Retina (tissue), 1 donor: Measurements from ENCODE around the gene PRKAR1B.

Source experiments
- DNase-seq: peaks from one replicate; pipeline ENCODE4 v3.0.0-alpha.2; 2016

PRKAR1B gene

DNA sequence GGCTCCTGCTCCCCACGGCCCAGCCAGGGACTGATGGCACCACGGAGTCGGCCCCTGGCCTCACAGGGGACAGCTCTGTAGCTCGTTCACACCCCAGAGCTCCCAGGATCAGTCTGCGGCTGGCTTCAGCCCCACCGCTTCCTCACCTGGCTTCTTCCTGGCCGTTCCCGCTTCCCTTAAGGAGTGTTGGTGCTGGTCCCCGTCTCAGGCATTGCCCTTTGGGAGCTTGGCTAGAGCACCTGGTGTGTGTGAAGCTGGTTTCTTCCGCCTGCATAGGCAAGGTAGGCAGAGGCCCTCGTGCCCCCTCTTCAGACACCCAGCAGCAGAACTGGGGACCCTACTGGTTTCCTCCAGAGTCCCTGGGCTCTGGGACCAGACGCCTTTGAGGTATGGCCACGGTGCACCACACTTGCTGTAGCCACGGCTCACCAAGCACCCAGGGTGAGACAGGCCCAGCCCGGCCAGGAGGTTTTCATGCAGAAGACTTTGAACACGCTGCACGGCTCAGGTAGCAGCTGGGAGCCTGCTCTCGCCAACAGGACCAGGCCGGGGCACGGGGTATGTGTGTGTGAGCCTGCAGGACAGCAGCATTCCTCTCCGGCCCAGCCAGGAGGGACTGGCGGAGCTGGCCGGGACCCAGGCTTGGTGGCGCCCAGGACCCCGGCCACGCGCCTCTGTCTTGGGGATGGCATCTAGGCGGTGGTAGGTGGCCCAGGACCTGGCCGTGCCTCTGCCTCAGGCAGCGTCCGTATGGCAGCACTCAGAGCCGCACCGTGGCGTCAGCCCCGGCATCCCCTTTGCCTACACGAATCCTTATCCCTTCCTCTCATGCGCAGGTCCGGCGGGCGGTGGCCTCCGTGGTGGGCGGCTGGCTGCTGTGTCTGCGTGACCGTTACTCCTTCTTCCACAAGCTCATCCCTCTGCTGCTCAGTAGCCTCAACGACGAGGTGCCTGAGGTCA lies 13.2 kb upstream of the PRKAR1B start:
- DNase-seq, result no peak

DNA sequence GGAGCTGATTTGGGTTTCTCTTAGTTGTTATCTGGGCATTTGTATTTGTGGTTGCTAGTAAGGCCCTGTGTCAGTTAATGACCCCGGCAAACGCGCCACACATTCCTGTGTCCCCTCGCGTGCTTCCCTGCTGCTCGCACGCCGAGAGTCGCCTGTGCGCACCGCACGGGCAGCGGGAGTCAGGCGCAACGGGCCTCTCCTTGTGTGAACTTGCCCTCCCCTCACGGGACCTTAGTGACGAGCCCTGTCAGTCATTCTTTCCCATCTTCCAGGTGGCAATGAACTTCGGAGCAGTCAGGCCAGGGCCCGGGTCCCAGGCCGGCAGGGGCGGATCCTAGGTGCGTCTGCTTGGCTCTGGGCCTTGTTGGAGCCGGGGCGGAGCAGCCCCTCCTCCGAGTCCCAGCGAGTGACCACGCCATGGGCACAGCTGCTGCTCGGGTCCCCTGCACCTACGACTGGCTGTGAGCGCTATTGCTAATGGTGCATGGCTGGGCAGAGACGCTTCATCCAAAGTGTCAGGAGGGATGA lies 12.4 kb upstream of the PRKAR1B start:
- no peak for DNase-seq

DNA sequence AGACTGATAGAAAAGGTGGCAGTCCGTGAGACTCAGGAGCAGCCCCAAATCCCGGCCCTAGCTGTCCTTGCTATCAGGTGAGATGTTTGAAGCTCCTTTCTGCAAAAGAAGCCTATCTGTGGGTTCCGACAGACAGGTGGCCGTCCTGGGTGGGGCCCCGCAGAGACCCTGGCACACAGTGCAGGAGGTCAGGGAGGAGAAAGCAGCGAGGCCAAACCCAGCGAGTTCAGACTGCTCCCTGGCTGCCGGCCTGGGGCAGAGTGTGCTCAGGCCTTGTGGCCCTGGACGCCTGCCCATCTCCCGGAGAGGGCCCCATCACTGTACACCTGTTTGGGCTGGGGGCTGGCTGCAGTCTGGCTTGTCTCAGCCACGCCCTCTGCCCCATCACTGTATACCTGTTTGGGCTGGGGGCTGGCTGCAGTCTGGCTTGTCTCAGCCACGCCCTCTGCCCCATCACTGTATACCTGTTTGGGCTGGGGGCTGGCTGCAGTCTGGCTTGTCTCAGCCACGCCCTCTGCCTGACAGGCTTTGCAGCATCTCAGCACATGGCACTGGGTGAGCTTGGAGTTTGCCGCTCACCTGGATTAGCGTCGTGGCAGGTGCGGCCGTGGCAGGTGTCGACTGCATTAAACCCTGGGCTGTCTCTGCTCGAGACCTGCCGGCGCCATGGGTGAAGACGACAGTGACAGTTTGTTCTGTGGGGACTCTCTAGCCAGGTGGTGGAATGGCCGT lies 11.8 kb upstream of the PRKAR1B start:
- no peak for DNase-seq

DNA sequence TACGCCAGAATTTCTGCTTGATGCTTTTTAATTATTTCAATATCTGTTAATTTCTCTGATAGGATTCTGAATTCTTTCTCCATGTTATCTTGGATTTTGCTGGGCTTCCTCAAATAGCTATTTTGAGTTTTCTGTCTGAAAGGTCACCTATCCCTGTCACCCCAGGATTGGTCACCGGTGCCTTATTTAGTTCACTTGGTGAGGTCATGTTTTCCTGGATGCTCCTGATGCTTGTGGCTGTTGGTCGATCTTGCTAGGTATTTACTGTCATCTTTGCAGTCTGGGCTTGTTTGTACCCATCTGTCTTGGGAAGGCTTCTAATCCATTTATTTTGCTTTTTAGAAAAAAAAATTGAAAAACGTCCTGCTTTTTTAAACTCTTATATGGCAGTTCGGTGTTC lies 11.2 kb upstream of the PRKAR1B start:
- no peak for DNase-seq

DNA sequence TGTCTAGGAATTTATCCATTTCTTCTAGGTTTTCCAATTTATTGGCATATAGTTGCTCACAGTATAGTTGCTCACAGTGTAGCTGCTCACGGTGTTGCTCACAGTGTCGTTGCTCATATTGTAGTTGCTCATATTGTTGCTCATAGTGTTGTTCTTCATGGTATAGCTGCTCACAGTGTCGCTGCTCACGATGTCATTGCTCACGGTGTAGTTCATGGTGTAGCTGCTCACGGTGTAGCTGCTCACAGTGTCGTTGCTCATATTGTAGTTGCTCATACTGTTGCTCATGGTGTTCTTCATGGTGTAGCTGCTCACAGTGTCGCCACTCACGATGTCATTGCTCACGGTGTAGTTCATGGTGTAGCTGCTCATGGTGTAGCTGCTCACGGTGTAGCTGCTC lies 7.7 kb upstream of the PRKAR1B start:
- no peak for DNase-seq

DNA sequence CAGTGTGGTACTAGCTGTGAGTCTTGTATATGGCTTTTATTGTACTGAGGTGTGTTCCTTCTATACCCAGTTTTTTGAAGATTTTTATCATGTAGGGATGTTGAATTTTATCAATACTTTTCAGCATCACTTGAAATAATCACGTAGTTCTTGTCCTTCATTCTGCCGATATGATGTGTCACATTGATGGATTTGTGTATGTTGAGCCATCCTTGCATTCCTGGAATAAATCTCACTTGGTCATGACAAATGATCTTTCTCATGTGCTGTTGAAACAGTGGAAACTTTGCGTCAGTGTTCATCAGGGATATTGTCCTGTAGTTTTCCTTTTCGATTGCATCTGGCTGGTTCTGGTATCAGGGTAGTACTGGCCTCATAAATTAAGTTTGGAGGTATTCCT lies 7.1 kb upstream of the PRKAR1B start:
- DNase-seq, result no peak

DNA sequence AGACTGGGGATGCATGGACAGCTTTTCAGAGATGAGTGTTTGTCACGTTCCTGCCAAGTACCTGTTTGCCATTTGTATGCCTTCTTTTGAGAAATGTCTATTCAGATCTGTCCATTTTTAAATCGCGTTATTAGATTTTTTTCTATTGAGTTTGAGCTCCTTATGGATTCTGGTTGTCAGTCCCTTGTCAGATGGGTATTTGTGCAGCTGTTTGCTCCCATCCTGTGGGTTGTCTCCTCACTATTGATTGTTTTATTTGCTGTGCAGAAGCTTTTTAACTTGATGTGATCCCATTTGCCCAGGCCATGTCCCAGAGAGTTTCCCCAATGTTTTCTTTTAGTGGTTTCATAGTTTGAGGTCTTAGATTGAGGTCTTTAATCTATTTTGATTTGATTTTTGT lies 5.5 kb upstream of the PRKAR1B start:
- DNase-seq, result no peak

DNA sequence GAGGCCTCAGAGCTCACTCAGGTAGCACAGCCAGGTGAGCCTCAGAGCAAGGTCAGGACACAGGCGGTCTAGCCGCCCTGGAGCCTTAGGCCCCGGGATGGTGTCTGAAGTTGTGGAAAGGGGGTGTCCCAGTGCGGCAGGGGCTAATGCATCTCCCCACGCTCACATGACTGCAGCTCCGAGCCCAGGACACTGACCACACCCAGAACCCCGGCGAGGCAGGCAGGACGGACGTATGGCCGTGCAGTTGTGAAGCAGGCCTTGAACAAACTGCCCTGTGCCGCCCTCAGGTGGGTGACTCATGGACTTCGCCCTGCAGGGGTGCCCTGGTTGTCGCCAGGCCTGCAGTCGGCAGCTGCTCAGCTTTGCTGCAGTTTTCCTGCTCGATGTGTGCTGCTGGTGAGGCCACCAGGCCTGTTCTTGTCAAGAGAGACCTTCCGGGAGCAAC lies 5.0 kb upstream of the PRKAR1B start:
- DNase-seq, result no peak

DNA sequence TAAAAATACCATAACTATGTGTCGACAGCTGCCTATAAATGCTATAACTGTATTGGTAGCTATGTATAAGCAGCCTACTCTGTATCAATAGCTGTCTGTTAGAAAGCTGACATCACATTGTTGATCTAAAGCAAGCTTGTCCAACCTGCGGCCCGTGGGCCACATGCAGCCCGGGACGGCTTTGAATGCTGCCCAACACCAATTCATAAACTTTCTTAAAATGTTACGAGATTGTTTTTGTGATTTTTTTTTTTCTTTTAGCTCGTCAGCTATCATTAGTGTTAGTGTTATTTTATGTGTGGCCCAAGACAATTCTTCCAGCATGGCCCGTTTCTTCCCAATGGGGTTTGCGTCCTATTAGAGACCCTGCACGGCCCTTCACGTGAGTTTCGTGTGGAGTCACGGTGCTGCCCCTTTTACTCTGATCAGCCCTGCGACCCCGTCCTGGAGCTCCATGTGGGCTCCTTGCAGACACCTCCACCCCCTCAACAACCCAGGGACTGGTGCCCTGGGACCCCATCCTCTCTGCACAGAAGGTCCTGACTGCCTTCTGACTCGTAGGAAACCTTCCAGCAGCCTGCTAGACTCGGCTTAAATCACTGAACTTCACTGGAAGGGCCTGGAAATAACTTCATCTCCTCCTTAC lies 4.5 kb upstream of the PRKAR1B start:
- no peak for DNase-seq

DNA sequence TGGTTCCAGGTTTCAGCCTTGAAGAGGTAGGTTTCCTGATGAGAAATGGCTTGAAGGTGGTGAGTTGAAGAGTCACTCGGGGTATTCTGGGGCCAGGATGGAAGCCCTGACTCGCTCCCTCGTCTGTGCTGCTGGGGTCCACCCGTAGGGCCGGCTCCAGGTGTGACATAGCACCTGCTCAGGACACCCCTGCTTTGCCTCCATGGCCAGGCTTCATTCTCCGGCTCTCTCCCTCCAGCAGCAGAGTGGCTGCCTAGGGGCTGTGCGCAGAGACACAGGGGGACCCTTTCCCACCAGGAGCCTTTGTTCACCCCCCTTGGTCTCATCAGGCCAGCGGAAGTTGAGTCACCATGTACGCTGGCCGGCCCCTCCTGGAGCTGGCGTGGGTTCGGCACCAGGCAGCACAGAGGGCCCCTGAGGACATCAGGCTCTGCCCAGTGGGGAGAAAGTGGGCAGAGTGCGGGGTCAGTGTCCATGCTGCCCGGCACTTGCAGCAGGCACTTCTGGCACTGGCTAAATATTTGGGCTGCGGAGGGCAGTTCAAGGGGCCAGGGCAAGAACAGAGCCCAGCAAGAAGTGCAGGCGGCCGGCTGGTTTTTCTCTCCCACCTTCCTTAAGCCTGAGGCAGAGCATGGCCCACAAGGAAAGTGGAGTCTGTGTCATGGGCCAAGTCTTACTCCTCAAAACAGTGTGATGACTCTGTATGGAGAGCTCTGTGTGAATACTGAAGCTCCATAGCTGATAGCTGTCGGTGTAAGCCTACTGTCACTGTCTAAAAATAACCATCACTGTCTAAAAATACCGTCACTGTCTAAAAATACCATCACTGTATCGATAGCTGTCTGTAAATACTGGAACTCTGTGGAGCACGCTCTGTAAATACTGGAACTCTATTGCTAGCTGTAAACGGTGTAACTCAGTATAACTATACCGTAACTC lies 3.7 kb upstream of the PRKAR1B start:
- no peak for DNase-seq

DNA sequence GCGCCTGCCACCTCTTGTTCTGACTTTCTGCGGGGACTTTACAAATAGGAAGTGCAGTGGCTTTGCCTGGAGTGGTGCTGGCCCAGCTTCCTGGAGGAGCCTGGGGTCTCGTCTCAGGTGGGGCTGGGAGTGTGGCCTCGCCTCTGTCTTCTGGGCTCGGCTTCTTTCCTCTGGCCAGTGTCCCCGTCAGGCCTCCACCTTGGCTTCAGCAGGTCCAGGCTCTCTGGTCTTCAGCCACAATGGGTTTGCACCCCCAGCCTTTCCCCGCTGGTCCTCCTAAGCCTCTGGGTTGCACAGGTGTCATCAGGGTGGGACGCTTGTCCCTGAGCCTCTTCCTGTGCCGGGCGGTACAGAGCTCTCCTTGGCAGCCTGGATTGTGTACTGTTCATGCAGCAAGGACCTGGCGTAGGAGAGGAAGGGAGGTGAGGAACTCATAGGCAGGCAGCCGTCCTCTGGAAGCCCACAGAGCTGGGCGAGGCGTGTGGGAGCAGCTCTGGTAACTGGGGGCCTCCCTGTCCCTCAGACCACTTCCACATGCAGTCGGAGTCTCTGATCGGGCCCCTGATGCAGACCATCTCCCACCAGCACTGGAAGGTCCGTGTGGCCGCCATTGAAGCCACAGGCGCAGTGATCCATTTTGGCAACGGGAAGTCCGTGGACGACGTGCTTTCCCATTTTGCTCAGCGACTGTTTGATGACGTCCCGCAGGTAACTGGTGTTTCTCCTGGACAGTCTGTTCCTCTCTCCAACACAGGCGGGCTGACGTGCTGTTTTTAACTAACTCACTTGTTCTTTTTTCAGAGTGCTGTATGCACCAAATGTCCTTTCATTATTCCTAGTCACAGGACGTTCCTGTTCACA lies 2.3 kb upstream of the PRKAR1B start:
- no peak for DNase-seq

DNA sequence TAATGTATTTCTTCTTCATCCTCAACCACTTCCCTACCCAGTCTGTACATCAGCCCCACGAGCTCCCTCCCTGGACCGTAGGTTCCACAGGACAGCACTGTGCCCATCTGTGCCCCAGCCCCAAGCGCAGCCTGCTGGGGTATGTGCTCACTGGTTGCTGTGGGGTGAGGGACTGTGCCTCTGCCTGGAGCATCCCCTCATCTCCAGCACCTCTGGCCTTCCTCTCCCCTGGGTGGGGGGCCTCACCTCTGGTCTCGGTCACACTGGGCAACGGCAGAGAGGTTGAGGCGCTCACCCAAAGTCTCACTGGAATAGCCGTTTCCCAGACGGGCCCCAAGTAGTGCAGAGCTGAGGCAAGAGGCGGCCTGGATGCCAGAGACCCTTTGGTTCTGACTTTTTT lies 1.5 kb upstream of the PRKAR1B start:
- no peak for DNase-seq

DNA sequence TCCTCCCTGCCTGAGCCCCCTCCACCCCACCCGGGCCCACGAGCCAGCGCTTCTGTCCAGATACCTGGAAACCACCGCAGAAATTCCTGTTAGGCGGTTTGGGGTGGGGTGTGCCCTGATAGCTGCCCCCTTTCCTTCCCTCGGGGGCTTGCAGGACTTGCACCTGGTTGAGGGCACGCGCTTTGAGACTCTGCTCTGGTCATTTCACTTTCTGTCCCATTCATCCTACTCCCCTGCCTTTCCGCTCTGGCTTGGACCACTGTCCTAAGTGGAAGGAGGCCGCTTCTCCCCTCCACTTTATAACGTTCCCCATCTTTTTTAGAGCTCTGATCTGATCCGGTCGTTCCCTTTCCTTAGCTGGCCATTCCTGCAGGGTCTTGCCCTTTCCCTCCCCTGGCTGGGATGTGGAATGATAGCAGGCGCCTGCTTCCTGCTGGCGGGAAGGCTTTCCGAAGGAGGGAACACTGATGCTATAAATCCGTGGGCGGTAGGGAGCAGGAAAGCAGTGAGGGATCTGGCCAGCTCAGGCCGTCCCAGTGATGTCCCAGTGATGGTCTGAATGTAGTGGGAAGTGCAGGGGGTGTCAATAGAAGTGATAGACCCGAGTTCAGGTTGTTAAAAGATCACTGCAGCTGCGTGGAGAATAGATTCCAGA lies 852 bp upstream of the PRKAR1B start:
- no peak for DNase-seq

DNA sequence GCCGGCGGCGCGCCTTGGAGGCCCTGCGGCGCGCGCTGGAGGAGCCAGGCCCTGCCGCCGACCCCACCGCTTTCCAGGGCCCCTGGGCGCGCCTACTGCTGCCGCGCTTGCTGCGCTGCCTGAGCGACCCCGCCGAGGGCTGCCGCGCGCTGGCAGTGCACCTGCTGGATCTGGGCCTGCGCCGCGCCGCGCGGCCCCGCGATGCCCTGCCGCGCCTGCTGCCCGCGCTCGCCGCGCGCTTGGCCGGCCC lies 302 bp downstream of the PRKAR1B start:
- no peak for DNase-seq

DNA sequence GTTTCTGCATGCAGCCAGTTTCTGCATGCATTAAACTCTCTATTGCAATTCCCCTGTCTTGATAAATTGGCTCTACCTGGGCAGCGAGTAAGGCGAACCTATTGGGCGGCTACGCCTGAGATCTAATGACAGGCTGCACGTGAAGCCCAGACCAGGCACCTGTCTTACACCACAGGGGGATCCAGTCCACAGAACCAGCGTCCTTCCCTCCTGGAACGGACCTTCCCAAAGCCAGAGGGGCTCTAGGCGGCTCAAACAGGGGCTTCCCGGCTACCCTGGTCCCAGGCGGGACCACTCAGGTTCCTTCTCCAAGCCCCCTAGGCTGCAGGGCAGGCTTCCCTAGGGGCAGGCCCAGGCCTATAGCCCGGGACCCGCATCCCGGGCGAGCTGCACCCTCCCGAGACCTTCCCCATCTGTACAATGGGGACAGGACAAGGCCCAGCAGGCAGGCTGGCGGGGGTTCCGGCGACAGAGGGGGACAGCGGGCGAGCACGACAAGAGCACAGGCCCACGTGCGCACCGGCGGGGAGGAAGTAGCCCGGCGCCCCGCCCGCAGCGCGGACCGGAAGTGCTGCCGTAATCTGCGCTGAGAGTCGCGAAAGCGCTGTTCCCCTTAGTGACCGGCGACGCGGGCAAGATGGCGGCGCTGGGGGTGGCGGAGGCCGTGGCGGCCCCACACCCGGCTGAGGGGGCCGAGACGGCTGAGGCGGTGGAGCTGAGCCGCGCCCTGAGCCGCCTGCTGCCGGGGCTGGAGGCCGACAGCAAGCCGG lies 812 bp downstream of the PRKAR1B start, which contains the start of gene DNAAF5:
DNAAF5 (plus strand) TSS at position 616 of the 770 bp plus-strand sequence; CDS start at position 638, 22 bp downstream.
- peak; percentile 94 for DNase-seq

DNA sequence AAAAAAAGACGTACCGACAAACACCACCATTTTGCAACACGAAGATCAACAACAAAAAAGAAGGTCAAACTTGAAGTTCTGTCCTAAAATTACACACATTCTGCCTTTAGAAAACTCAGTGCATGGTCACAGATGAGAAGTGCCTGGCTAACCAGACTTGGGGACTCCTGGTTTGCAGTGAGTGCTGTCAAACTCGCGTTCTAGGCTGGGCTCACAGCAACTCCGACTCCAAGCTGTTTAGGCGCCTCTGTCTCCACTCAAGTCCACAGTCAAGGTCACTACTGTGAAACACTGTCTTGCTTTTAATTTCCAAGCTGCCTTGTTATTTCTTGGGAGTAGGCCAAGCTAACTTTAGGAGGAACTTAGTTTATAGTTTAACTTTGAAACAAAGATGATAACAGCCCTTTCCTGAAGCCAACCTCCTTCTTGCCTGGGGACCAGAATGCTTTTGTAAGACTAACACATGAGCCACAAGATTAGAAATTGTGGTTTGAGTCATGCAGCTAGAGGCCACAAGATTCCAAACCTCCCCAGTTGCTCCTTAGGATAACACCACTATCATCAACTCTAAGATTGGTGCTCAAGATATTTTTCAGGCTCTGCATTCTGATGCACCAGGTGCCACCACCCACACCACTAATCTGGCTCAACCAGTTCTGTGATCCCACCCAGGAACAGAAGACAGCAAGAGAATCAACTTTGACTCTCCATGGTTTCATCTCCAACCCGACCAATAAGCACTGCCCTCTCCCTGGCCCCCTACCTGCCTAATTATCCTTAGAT lies 1.7 kb downstream of the PRKAR1B start:
- no peak for DNase-seq

DNA sequence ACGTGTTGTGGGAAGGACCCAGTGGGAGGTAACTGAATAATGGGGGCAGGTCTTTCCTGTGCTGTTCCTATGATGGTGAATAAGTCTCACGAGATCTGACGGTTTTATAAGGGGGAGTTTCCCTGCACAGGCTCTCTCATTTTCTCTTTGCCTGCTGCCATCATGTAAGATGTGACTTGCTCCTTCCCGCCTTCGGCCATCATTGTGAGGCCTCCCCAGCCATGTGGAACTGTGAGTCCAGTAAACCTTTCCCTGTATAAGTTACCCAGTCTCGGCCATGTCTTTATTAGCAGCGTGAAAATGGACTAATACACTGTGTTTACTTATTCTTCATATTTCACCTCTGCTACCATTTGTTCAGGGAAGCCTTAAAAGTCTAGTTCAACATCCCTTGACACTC lies 2.8 kb downstream of the PRKAR1B start:
- DNase-seq, result no peak

DNA sequence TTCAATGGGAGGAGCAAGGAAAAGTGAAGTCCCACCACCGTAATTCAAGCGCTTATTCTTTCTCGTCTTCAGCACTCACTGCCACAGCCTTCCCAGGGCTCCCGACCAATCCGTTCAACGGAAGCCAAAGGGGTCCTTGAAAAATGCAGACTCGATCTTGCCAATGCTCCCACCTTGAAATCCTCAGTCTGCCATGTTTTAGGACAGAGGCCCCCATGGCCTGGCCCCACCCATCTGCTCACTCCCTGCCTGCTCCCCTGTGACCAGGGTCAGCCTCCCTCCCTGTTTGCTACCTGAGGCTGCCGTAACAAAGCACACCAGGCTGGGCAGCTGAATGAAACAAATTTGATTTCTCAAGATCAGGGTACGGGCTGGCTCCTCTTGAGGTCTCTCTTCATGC lies 3.5 kb downstream of the PRKAR1B start:
- no peak for DNase-seq

DNA sequence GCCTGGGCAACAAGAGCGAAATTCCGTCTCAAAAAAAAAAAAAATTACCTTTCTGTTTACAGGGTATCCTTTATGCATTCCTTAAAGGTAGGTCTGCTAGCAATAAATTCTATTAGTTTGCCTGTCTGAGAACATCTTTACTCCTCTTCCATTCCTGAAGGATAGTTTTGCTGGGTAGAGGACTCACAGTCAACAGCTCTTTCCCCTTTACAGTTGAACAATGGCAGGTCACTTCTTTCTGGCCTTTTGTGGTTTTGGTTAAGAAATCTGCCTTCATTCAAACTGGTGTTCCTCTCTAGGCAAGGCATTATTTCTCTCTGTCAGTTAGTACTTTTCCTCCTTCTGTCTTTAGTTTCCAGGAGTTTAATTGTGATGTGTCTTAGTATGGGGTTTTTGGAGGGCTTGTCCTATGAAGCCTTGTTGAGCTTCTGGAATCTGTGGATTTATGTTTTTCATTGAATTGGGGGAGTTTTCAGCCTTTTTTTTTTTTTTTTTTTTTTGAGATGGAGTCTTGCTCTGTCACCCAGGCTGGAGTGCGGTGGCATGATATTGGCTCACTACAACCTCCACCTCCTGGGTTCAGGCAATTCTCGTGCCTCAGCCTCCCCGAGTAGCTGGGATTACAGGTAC lies 5.3 kb downstream of the PRKAR1B start:
- DNase-seq, result no peak
